ENCODE results near the gene PFKFB1. TPM values are rescaled to one million over a fixed set of nuclear protein-coding genes. Genes with fewer than 3 reads are reported as not detected.
"Not testable (repeated sequence)": the region's sequence is repeated elsewhere in the genome, so short reads cannot be mapped to it uniquely, and the experiment has no call there.

Gene PFKFB1
- total RNA-seq, 1 experiment from 2014 or later = 0.37 TPM

DNA sequence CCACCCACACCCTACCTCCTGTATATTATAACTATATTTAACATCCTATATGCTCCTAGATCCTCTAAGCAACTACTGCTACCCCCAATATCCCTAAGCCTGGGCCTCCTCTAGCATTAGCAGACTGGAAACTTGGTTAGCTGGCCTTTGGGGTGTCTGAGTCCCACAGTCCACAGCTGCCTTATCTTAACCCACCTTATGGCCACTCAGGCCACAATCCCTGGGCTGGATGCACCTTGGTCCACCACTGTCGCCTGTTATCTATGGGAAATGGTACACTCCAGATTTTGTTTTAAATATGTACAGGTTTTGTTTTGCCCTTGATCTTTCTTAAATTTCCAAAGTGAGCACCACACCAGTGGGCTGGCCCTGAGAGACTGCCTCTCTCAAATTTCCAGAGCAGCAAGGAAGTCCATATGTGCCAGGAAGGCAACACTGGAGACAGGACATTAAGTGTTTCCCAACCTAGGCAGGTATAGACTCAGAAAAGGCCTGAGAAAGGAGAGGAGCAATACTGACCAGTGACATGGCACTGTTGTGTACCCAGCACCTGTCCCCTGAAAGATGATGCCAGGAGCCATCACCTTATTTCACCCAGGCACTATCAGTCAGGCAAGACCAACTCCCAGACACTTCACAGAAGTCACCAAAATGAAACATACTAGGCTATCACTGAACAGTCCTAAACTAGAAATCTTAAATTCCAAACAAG lies 921 bp downstream of the PFKFB1 start:
- TF ChIP-seq, protein P1, sequence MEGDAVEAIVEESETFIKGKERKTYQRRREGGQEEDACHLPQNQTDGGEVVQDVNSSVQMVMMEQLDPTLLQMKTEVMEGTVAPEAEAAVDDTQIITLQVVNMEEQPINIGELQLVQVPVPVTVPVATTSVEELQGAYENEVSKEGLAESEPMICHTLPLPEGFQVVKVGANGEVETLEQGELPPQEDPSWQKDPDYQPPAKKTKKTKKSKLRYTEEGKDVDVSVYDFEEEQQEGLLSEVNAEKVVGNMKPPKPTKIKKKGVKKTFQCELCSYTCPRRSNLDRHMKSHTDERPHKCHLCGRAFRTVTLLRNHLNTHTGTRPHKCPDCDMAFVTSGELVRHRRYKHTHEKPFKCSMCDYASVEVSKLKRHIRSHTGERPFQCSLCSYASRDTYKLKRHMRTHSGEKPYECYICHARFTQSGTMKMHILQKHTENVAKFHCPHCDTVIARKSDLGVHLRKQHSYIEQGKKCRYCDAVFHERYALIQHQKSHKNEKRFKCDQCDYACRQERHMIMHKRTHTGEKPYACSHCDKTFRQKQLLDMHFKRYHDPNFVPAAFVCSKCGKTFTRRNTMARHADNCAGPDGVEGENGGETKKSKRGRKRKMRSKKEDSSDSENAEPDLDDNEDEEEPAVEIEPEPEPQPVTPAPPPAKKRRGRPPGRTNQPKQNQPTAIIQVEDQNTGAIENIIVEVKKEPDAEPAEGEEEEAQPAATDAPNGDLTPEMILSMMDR (IDR thresholded peaks at IDR 0.05; ENCODE audit: unreplicated experiment) = no peak
- Mint-ChIP-seq H3K27ac (ENCODE audit: low read depth, unreplicated experiment) (no peak overlapping the region), H3K36me3 (ENCODE audit: insufficient read depth, unreplicated experiment) (no peaks in the 10 kb centered on the region), H3K4me1 (ENCODE audit: insufficient read depth, unreplicated experiment) (no peaks in the 10 kb centered on the region), H3K27me3 (ENCODE audit: insufficient read depth, unreplicated experiment) (peaks cover 69% of the 10 kb centered on the region), H3K4me3 (ENCODE audit: unreplicated experiment) (no peak overlapping the region), H3K9me3 (ENCODE audit: unreplicated experiment) (no peaks in the 10 kb centered on the region)
- ChIA-PET POLR2A (no interaction called here), CTCF (interaction anchor here (0.6 kb wide), 4 partner anchors 10 to 1056 kb away, joined by 3 to 6 read pairs (median 3); no protein-coding TSS in a partner anchor)
- DNase-seq (ENCODE audit: unreplicated experiment) = no peak
- BruUV-seq (replicated peaks) = no TSS peak
- intact Hi-C loops (cut with micrococcal nuclease) = no loop called here

DNA sequence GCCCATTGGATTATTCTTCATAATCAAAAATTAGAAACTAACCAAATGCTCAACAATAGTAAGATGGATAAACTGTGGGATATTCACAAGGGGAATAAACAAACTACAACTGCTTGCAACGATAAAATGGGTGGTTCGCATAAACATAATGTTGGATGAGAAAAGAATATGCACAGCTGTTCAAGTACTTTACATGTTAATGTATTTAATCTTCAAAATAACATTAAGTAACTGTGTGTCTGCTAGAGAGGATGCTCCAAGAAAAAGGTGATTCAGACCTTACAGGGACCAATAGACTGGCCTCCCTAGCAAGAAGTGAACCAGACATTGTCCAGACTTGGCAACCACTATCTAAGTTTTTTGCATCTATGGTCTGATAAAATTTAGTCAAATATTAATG lies 2.3 kb downstream of the PFKFB1 start:
- ChIA-PET POLR2A (no interaction called here), CTCF (no interaction called here)
- H3K27ac Mint-ChIP-seq (ENCODE audit: low read depth, unreplicated experiment) = no peak overlapping the region
- no TSS peak for BruUV-seq (replicated peaks)
- H3K4me3 Mint-ChIP-seq (ENCODE audit: unreplicated experiment) = no peak overlapping the region
- no peaks in the 10 kb centered on the region for H3K36me3 Mint-ChIP-seq (ENCODE audit: insufficient read depth, unreplicated experiment)
- no peak for DNase-seq (ENCODE audit: unreplicated experiment)
- H3K4me1 Mint-ChIP-seq (ENCODE audit: insufficient read depth, unreplicated experiment) = no peaks in the 10 kb centered on the region
- TF ChIP-seq, protein P1 (IDR thresholded peaks at IDR 0.05; ENCODE audit: unreplicated experiment) = no peak
- H3K27me3 Mint-ChIP-seq (ENCODE audit: insufficient read depth, unreplicated experiment) = peaks cover 75% of the 10 kb centered on the region
- intact Hi-C loops (cut with micrococcal nuclease) = no loop called here
- no peaks in the 10 kb centered on the region for H3K9me3 Mint-ChIP-seq (ENCODE audit: unreplicated experiment)

DNA sequence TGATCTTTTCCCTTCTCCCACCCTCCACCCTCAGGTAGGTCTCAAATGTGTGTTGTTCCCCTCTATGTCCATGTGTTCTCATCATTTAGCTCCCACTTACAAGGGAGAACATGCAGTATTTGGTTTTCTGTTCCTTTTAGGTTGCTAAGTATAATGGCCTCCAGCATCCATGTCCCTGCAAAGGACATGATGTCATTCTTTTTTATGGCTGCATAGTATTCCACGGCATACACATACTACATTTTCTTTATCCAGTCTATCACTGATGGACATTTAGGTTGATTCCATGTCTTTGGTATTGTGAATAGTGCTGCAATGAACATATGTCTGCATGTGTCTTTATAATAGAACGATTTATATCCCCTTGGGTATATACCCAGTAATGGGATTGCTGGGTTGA lies 10.7 kb downstream of the PFKFB1 start:
- peaks cover 60% of the 10 kb centered on the region for H3K27me3 Mint-ChIP-seq (ENCODE audit: insufficient read depth, unreplicated experiment)
- POLR2A ChIA-PET; H3K4me1 Mint-ChIP-seq (ENCODE audit: insufficient read depth, unreplicated experiment); intact Hi-C loops (cut with micrococcal nuclease); DNase-seq (ENCODE audit: unreplicated experiment); H3K4me3 Mint-ChIP-seq (ENCODE audit: unreplicated experiment); H3K36me3 Mint-ChIP-seq (ENCODE audit: insufficient read depth, unreplicated experiment); H3K27ac Mint-ChIP-seq (ENCODE audit: low read depth, unreplicated experiment); H3K9me3 Mint-ChIP-seq (ENCODE audit: unreplicated experiment); BruUV-seq (replicated peaks): not testable (repeated sequence)
- CTCF ChIA-PET = interaction anchor here (0.7 kb wide), 1 partner anchor 10 kb away, joined by 3 read pairs; no protein-coding TSS in a partner anchor

DNA sequence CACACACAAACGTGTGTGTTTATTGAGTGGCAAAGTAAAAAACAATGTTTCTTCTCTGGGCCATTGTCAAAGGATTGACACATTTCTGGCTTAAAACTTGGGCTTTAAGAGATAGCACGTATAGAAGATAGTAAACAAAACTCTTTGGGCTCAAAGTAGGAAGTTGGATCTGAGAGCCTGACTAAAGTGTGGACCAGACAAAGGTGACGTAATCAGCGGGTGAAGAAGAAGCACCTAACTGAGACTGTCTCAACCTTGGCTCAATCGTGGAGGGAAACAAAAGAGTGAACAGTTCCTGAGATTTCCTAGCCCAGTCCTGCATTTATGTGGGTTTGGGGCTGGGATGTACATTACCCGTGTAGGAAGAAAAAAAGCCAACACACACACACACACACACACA lies 13.7 kb downstream of the PFKFB1 start:
- no TSS peak for BruUV-seq (replicated peaks)
- intact Hi-C loops (cut with micrococcal nuclease) = no loop called here
- peaks cover 66% of the 10 kb centered on the region for H3K27me3 Mint-ChIP-seq (ENCODE audit: insufficient read depth, unreplicated experiment)
- no peaks in the 10 kb centered on the region for H3K4me1 Mint-ChIP-seq (ENCODE audit: insufficient read depth, unreplicated experiment)
- H3K4me3 Mint-ChIP-seq (ENCODE audit: unreplicated experiment) = no peak overlapping the region
- no peaks in the 10 kb centered on the region for H3K9me3 Mint-ChIP-seq (ENCODE audit: unreplicated experiment)
- ChIA-PET CTCF (interaction anchor here (0.5 kb wide), 1 partner anchor 170 kb away, joined by 3 read pairs; no protein-coding TSS in a partner anchor), POLR2A (no interaction called here)
- no peak for DNase-seq (ENCODE audit: unreplicated experiment)
- H3K27ac Mint-ChIP-seq (ENCODE audit: low read depth, unreplicated experiment) = no peak overlapping the region
- TF ChIP-seq, protein P1 (IDR thresholded peaks at IDR 0.05; ENCODE audit: unreplicated experiment) = no peak
- H3K36me3 Mint-ChIP-seq (ENCODE audit: insufficient read depth, unreplicated experiment) = no peaks in the 10 kb centered on the region
